HepG2 (cell line): Measurements from ENCODE around the gene GPC3. TPM values are rescaled to one million over a fixed set of nuclear protein-coding genes. Genes with fewer than 3 reads are reported as not detected.
A peak's percentile ranks its signal among the peaks of the same experiment; 100 is the strongest.

Experiments
- ARHGAP35 ChIP-seq: sonication (generic); formaldehyde crosslinking; IDR thresholded peaks from 2 replicates; pipeline ENCODE4 v1.9.0; 2022; ENCODE audit warnings: mild to moderate bottlenecking, inconsistent platforms, moderate library complexity, missing genetic modification reagents, borderline replicate concordance
- ASH2L ChIP-seq: fragments of 300-600, 200-600 bp; sonication (generic); IDR thresholded peaks from 2 replicates; pipeline ENCODE4 v1.7.0; 2017; ENCODE audit warnings: low read depth, mild to moderate bottlenecking, moderate library complexity, mixed read lengths, low read length; ENCODE audit not compliant: insufficient read length
- BRD4 ChIP-seq: sonication (generic); formaldehyde crosslinking; IDR thresholded peaks from 2 replicates; pipeline ENCODE4 v1.4.0; 2020; ENCODE audit warnings: missing genetic modification reagents
- GATA4 ChIP-seq: sonication (generic); IDR thresholded peaks from 2 replicates; pipeline ENCODE4 v1.6.1; 2016; ENCODE audit warnings: antibody characterized with exemption, low read depth, borderline replicate concordance
- HDAC1 ChIP-seq: sonication (generic); formaldehyde crosslinking; IDR thresholded peaks from 2 replicates; pipeline ENCODE4 v1.5.1; 2020; ENCODE audit warnings: mild to moderate bottlenecking, missing genetic modification reagents
- HNF4G ChIP-seq, 2 experiments: sonication (generic) in 1 of 2; formaldehyde crosslinking in 1 of 2; IDR thresholded peaks; 2 replicates each; pipeline versions ENCODE4 v1.4.0 to v1.6.1; 2011 to 2020; ENCODE audit warnings: borderline replicate concordance in 2 of 2, low read depth in 2 of 2, mild to moderate bottlenecking in 2 of 2, low read length in 1 of 2, missing genetic modification reagents in 1 of 2, moderate library complexity in 1 of 2
- KDM5B ChIP-seq: sonication (generic); formaldehyde crosslinking; IDR thresholded peaks from 2 replicates; pipeline ENCODE4 v1.4.0; 2020; ENCODE audit warnings: missing genetic modification reagents, mild to moderate bottlenecking, borderline replicate concordance
- MED1 ChIP-seq: sonication (generic); formaldehyde crosslinking; IDR thresholded peaks from 2 replicates; pipeline ENCODE4 v1.4.0; 2020; ENCODE audit warnings: missing genetic modification reagents
- MEIS2 ChIP-seq: sonication (generic); formaldehyde crosslinking; IDR thresholded peaks from 2 replicates; pipeline ENCODE4 v1.9.0; 2021; ENCODE audit warnings: mild to moderate bottlenecking, missing genetic modification reagents
- MLLT10 ChIP-seq: sonication (generic); formaldehyde crosslinking; IDR thresholded peaks from 2 replicates; pipeline ENCODE4 v1.4.0; 2020; ENCODE audit warnings: missing genetic modification reagents
- MTERF4 ChIP-seq: sonication (generic); formaldehyde crosslinking; IDR thresholded peaks from 2 replicates; pipeline ENCODE4 v1.8.0; 2023; ENCODE audit warnings: mild to moderate bottlenecking, missing genetic modification reagents
- MYPOP ChIP-seq: sonication (generic); formaldehyde crosslinking; IDR thresholded peaks from 2 replicates; pipeline ENCODE4 v1.8.1; 2023; ENCODE audit warnings: mild to moderate bottlenecking, moderate library complexity, missing genetic modification reagents
- NFE2 ChIP-seq: sonication (generic); formaldehyde crosslinking; IDR thresholded peaks from 2 replicates; pipeline ENCODE4 v1.4.0; 2020; ENCODE audit warnings: missing genetic modification reagents
- NFE2L1 ChIP-seq: sonication (generic); formaldehyde crosslinking; IDR thresholded peaks from 2 replicates; pipeline ENCODE4 v1.4.0; 2020; ENCODE audit warnings: missing genetic modification reagents, mild to moderate bottlenecking, borderline replicate concordance
- PCBP1 ChIP-seq: fragments of 200-400 bp; formaldehyde crosslinking; IDR thresholded peaks from 2 replicates; pipeline ENCODE4 v1.6.1; 2017; ENCODE audit warnings: mild to moderate bottlenecking, low read depth, low read length, borderline replicate concordance
- POGK ChIP-seq: sonication (generic); formaldehyde crosslinking; conservative IDR thresholded peaks from 2 replicates; pipeline ENCODE4 v1.8.0; 2022; ENCODE audit warnings: mild to moderate bottlenecking, moderate library complexity, missing genetic modification reagents
- SRSF1 ChIP-seq: fragments of 200-400 bp; formaldehyde crosslinking; optimal IDR thresholded peaks from 2 replicates; pipeline ENCODE3; 2017; ENCODE audit warnings: mild to moderate bottlenecking, low read depth, low read length, moderate library complexity
- TMF1 ChIP-seq: sonication (generic); formaldehyde crosslinking; IDR thresholded peaks from 2 replicates; pipeline ENCODE4 v1.8.1; 2022; ENCODE audit warnings: low read depth, missing genetic modification reagents
- ZNF160 ChIP-seq: sonication (generic); formaldehyde crosslinking; IDR thresholded peaks from 2 replicates; pipeline ENCODE4 v1.8.0; 2022; ENCODE audit warnings: mild to moderate bottlenecking, inconsistent platforms, missing genetic modification reagents
- ZNF850 ChIP-seq: sonication (generic); formaldehyde crosslinking; conservative IDR thresholded peaks from 2 replicates; pipeline ENCODE4 v1.9.0; 2021; ENCODE audit warnings: mild to moderate bottlenecking, missing genetic modification reagents
- polyA plus RNA-seq, 8 experiments: library from polyadenylated mRNA; depleted of rRNA in 3 of 8; stranded (reverse) in 7 of 8; unstranded in 1 of 8; fragments of >200 nt; fragmentation: Illumina TruSeq in 4 of 8; extraction: Trizol in 4 of 8; gene quantifications; 2 replicates each; pipeline versions ENCODE4 v1.2.1 to v1.2.3, GENCODE V29; 2011 to 2016; ENCODE audit warnings: low read depth in 4 of 8, missing spikeins in 1 of 8, mixed read lengths in 1 of 8; ENCODE audit not compliant: insufficient read depth in 1 of 8
- total RNA-seq, 5 experiments: library from RNA; depleted of rRNA; stranded (reverse); fragments of >200 nt; fragmentation: Illumina TruSeq; extraction: Trizol; gene quantifications; 2 replicates each; pipeline ENCODE4 v1.2.3, GENCODE V29; 2016; ENCODE audit warnings: low read depth in 1 of 5
- TF ChIP-seq, protein P1 (sequence below): IDR thresholded peaks from 2 replicates; pipeline ENCODE4 v1.6.1; 2012; ENCODE audit warnings: inconsistent platforms
- TF ChIP-seq, protein P2 (sequence below): sonication (generic); formaldehyde crosslinking; IDR thresholded peaks from 2 replicates; pipeline ENCODE4 v1.4.0; 2020; ENCODE audit warnings: missing genetic modification reagents
- TF ChIP-seq, protein P3 (sequence below): sonication (generic); formaldehyde crosslinking; IDR thresholded peaks from 2 replicates; pipeline ENCODE4 v1.5.1; 2020; ENCODE audit warnings: mild to moderate bottlenecking, moderate library complexity, missing genetic modification reagents

Gene GPC3
- total and polyA plus RNA-seq, 2 of the 13 experiments (the other 11 are each of a cell fraction or from before 2014, with no cell fraction given) = 1,799 to 3,263 TPM

DNA sequence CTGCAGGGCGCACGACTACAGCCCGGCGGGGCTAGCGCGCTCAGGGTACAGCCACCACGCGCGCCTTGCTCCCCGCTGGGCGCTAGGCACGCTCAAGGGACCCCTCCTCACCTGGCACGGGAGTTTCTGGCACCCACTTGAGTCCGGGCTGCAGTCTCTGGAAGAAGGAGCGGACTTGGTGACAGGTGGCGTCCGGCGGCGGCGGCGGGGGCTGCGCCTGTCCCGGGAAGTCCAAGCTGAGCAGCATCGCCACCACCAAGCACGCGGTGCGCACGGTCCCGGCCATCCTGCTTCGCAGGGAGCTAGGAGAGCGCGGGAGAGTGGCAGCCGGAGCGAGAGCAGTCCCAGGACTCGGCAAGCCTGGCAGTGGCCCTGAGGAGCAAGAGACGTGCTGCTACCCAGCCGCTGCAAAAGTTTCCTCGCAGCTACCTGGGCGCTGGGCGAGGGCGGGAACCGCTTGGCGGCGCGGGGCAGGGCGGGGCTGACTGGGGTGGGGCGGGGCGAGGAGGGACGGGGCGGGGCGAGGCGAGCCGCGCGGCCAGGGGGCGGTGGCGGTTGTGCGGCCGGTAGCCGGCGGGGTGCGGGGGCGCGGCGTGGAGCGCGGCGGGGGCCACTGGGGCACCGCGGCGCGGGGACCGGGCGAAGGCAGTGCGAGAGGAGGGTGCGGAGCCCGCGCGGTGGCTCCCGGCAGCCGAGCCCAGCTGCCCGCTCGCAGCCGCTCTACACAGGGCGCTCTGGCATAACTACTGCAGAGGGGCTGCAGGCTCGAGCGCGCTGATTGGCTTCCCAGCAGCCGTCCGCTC, at the start of gene GPC3 (continued):
- TF ChIP-seq NFE2 (CRISPR knock-in tag) (no peak), MYPOP (CRISPR knock-in tag) (no peak), MLLT10 (CRISPR knock-in tag) (peak; percentile 96), MTERF4 (CRISPR knock-in tag) (no peak), ZNF850 (CRISPR knock-in tag) (no peak), KDM5B (no peak), BRD4 (CRISPR knock-in tag) (0 out of 2 replicates have a peak, but pooled peaks have one; percentile 59), SRSF1 (no peak), ASH2L (peak; percentile 40), HDAC1 (CRISPR knock-in tag) (peak; percentile 40; the same call in 1 of the 2 replicates), NFE2L1 (CRISPR knock-in tag) (no peak), MED1 (CRISPR knock-in tag) (peak; percentile 47), PCBP1 (no peak), TMF1 (CRISPR knock-in tag) (peak; percentile 69; the same call in 1 of the 2 replicates), GATA4 (no peak), HNF4G (IDR thresholded peaks at IDR 0.05; ENCODE audit: borderline replicate concordance, low read depth, low read length) (no peak), HNF4G (CRISPR knock-in tag; IDR thresholded peaks at IDR 0.05; ENCODE audit: borderline replicate concordance, low read depth) (no peak), MEIS2 (peak; percentile 10; the same call in 1 of the 2 replicates), ZNF160 (CRISPR knock-in tag) (no peak), POGK (no peak), ARHGAP35 (CRISPR knock-in tag) (peak; percentile 74; the same call in 1 of the 2 replicates)
- TF ChIP-seq, protein P1, sequence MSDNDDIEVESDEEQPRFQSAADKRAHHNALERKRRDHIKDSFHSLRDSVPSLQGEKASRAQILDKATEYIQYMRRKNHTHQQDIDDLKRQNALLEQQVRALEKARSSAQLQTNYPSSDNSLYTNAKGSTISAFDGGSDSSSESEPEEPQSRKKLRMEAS = peak; percentile 24; the same call in 1 of the 2 replicates
- TF ChIP-seq, protein P2, sequence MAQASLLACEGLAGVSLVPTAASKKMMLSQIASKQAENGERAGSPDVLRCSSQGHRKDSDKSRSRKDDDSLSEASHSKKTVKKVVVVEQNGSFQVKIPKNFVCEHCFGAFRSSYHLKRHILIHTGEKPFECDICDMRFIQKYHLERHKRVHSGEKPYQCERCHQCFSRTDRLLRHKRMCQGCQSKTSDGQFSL (CRISPR knock-in tag) = no peak
- TF ChIP-seq, protein P3, sequence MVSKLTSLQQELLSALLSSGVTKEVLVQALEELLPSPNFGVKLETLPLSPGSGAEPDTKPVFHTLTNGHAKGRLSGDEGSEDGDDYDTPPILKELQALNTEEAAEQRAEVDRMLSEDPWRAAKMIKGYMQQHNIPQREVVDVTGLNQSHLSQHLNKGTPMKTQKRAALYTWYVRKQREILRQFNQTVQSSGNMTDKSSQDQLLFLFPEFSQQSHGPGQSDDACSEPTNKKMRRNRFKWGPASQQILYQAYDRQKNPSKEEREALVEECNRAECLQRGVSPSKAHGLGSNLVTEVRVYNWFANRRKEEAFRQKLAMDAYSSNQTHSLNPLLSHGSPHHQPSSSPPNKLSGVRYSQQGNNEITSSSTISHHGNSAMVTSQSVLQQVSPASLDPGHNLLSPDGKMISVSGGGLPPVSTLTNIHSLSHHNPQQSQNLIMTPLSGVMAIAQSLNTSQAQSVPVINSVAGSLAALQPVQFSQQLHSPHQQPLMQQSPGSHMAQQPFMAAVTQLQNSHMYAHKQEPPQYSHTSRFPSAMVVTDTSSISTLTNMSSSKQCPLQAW (CRISPR knock-in tag) = no peak
